Psoas muscle (tissue), 8 donors: ENCODE results near the gene MTUS2. TPM values are rescaled to one million over a fixed set of nuclear protein-coding genes. Genes with fewer than 3 reads are reported as not detected.

Source experiments
- ATAC-seq, 4 donors: fragments of 200-7000 bp; cut with Tn5 transposase; one replicate each; pipeline ENCODE4 v1.9.1; 2020; ENCODE audit warnings: moderate library complexity in 3 of 4, mild to moderate bottlenecking in 2 of 4
- DNase-seq, 2 donors: peaks; one replicate each; pipeline ENCODE4 v3.0.0-alpha.2; 2020
- H3K27ac ChIP-seq: fragments of 200-600 bp; one replicate; pipeline ENCODE4 v1.8.0; 2022
- H3K27me3 ChIP-seq, 3 donors: fragments of 200-600 bp in 1 of 3; one replicate each; pipeline versions ENCODE4 v1.6.1 to v1.8.0; 2013 to 2022; ENCODE audit warnings: low read length in 2 of 3, mild to moderate bottlenecking in 2 of 3, moderate library complexity in 1 of 3; ENCODE audit not compliant: insufficient read depth in 3 of 3
- H3K36me3 ChIP-seq, 2 donors: fragments of 200-600 bp in 1 of 2; one replicate each; pipeline versions ENCODE4 v1.6.1 to v1.8.0; 2013 to 2022; ENCODE audit warnings: low read depth in 1 of 2, mild to moderate bottlenecking in 1 of 2, moderate library complexity in 1 of 2; ENCODE audit not compliant: insufficient read depth in 1 of 2
- H3K4me1 ChIP-seq: fragments of 200-600 bp; one replicate; pipeline ENCODE4 v1.8.0; 2022
- H3K4me3 ChIP-seq: fragments of 200-600 bp; one replicate; pipeline ENCODE4 v1.8.0; 2022; ENCODE audit warnings: mild to moderate bottlenecking
- H3K9me3 ChIP-seq: fragments of 200-600 bp; one replicate; pipeline ENCODE4 v1.8.0; 2022
- CTCF ChIP-seq: fragments of 200-600 bp; IDR thresholded peaks from one replicate; pipeline ENCODE4 v1.8.0; 2022; ENCODE audit warnings: antibody characterized with exemption
- WGBS, 3 donors: extraction: QIAGEN DNeasy Blood & Tissue Kit; methylation state at CpG; one replicate each; pipeline versions ENCODE4 v1.1.6 to v1.1.7; 2013; 5-methylcytosine and 5-hydroxymethylcytosine counted together
- intact Hi-C, 2 donors: fragments of 100-400 bp; cut with DNase I; formaldehyde crosslinking; loops; one replicate each; pipeline versions ENCODE4 v1.11.0 to v1.14.2; 2022
- polyA plus RNA-seq, 3 donors: library from polyadenylated mRNA; stranded (reverse); fragments of 200-250 nt; gene quantifications; one replicate each; pipeline ENCODE4 v1.2.3, GENCODE V29; 2013
- total RNA-seq, 4 donors: library from RNA; stranded (reverse); fragmentation: NEBNext Ultra II Directional in 2 of 4; extraction: Animal tissue kit (Norgen Biotek cat#: 25700) in 2 of 4; gene quantifications; one replicate each; pipeline versions ENCODE4 v1.2.1 to v1.2.4, GENCODE V29; 2021 to 2023
- donor health status: healthy with polysubstance abuse.
- donor health status: DM: no; HTN: no; CAD: no; lungs with moderate emphysema.
- donor health status: Bipolar disorder and iron deficiency.
- donor health status: healthy.
- donor health status: DM: yes; HTN: yes; CAD: no.
- donor health status: DM: no; HTN: no; CAD: no.
- donor health status: DM: no; HTN: no; CAD: no.
- donor health status: DM: yes; HTN: yes; CAD: no.

Gene MTUS2
- total and polyA plus RNA-seq, 7 donors, result 0.03 to 0.79 (median 0.14) TPM; not detected in 2

DNA sequence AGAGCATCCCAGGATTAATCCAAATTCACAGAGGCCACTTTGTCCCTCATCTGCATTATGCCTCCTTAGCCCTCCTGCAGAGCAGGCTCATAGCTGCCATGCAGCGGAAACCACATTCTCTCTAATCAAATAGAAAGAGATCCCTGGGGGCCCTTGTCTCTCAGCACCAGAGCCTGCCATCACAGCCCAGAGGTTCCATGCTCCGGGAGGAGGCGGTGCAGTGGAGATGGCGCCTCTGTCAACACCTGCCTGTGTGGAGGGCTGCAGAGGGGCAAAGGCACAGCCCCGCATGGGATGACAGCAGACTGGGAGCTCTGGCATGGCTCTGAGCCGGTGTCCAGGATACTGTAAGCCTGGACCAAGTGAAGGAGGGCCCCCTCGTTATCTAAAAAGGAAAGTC is 664.1 kb downstream of the MTUS2 start:
- Histone ChIP-seq H3K27me3 (no peaks in the 10 kb centered on the region), H3K9me3 (no peaks in the 10 kb centered on the region), H3K36me3 (no peaks in the 10 kb centered on the region), H3K4me3 (no peak overlapping the region), H3K27ac (no peak overlapping the region), H3K4me1 (no peaks in the 10 kb centered on the region)
- DNase-seq (no peak), ATAC-seq (no peak)
- no peak for TF ChIP-seq CTCF
- WGBS, 3 donors, result 87 to 89% (median 89%) methylated on average over 7 of the region's 7 CpGs
- intact Hi-C loops, result no loop called here

GRCh38 chr13:29484796-29485195 is 664.7 kb downstream of the MTUS2 start:
- H3K27me3 ChIP-seq, result no peaks in the 10 kb centered on the region
- TF ChIP-seq CTCF, result no peak

GRCh38 chr13:29486551-29486950 is 666.4 kb downstream of the MTUS2 start:
- H3K4me1 ChIP-seq, result no peaks in the 10 kb centered on the region
- H3K36me3 ChIP-seq, result no peaks in the 10 kb centered on the region
- no peaks in the 10 kb centered on the region for H3K9me3 ChIP-seq
- ATAC-seq (no peak), DNase-seq (no peak)
- 64 to 66% (median 66%) methylated on average over 3 of the region's 3 CpGs for WGBS, 3 donors
- H3K4me3 ChIP-seq, result no peak overlapping the region
- intact Hi-C loops, result no loop called here
- TF ChIP-seq CTCF, result no peak
- peaks cover 0 to 6% (median 0%) of the 10 kb centered on the region in 3 donors for H3K27me3 ChIP-seq
- H3K27ac ChIP-seq, result no peak overlapping the region

More at GRCh38 chr13:29484796-29485195, 664.7 kb downstream of the MTUS2 start:
- 73 to 85% (median 80%) methylated on average over 7 of the region's 7 CpGs for WGBS, 3 donors
- H3K4me3 ChIP-seq, result no peak overlapping the region
- ATAC-seq (no peak), DNase-seq (no peak)
- H3K9me3 ChIP-seq, result no peaks in the 10 kb centered on the region
- H3K36me3 ChIP-seq, result no peaks in the 10 kb centered on the region
- no peaks in the 10 kb centered on the region for H3K4me1 ChIP-seq
- intact Hi-C loops, result no loop called here
- no peak overlapping the region for H3K27ac ChIP-seq

- no peak for DNase-seq
- WGBS, 3 donors, result 89 to 90% (median 89%) methylated on average over 21 to 22 of the region's 22 CpGs
- Histone ChIP-seq H3K36me3 (no peaks in the 10 kb centered on the region), H3K9me3 (no peaks in the 10 kb centered on the region), H3K27me3 (peaks cover 0 to 8% (median 0%) of the 10 kb centered on the region in 3 donors), H3K4me3 (no peak overlapping the region), H3K4me1 (no peaks in the 10 kb centered on the region), H3K27ac (no peak overlapping the region)
- TF ChIP-seq CTCF, result no peak
- no peak for ATAC-seq
- intact Hi-C loops, result no loop called here
These were observed 667.6 kb downstream of the MTUS2 start for GRCh38 chr13:29487466-29488454.
